Fibroblast of the aortic adventitia (primary cell): ENCODE data around the gene GCHFR. TPM values are rescaled to one million over a fixed set of nuclear protein-coding genes. Genes with fewer than 3 reads are reported as not detected.

ENCODE experiments used
- DNase-seq: peaks from one replicate; pipeline ENCODE4 v3.0.0-alpha.2; 2010; ENCODE audit warnings: low read depth
- H3K4me3 ChIP-seq: 2 replicates; pipeline ENCODE4 v1.5.1; 2011; ENCODE audit warnings: low read depth, mild to moderate bottlenecking, control low read depth, low read length, moderate library complexity
- CTCF ChIP-seq: IDR thresholded peaks from 2 replicates; pipeline ENCODE4 v1.5.1; 2011; ENCODE audit warnings: mild to moderate bottlenecking, low read length, control low read depth, inconsistent platforms; ENCODE audit not compliant: insufficient read depth
- total RNA-seq: library from RNA; depleted of rRNA; stranded (reverse); fragments of >200 nt; gene quantifications from 2 replicates; pipeline ENCODE4 v1.2.3, GENCODE V29; 2012; ENCODE audit warnings: low replicate concordance

GCHFR gene
- total RNA-seq = 0.82 and 2.0 TPM in 2 replicates

GRCh38 chr15:40763801-40764628 lies at the start of gene GCHFR:
GCHFR (plus strand) TSS chr15:40764068; CDS start chr15:40764181, 113 bp downstream.
- DNase-seq = peak; percentile 39
- peak; percentile 22 for TF ChIP-seq CTCF
- H3K4me3 ChIP-seq = peak within 1 kb of the TSS; percentile 61

- no peak for DNase-seq
- TF ChIP-seq CTCF = no peak
- no peak overlapping the region for H3K4me3 ChIP-seq
Measured at GRCh38 chr15:40714144-40714543, 49.7 kb upstream of the GCHFR start.

- H3K4me3 ChIP-seq = no peak overlapping the region
- no peak for DNase-seq
- no peak for TF ChIP-seq CTCF
Measured at GRCh38 chr15:40716165-40716564, 47.7 kb upstream of the GCHFR start.

- H3K4me3 ChIP-seq = no peak overlapping the region
- peak; percentile 51 for DNase-seq
- no peak for TF ChIP-seq CTCF
Measured at GRCh38 chr15:40721701-40722100, 42.2 kb upstream of the GCHFR start.

GRCh38 chr15:40722354-40722753 lies 41.5 kb upstream of the GCHFR start:
- DNase-seq = no peak
- no peak for TF ChIP-seq CTCF
- H3K4me3 ChIP-seq = no peak overlapping the region

GRCh38 chr15:40722934-40723333 lies 40.9 kb upstream of the GCHFR start:
- no peak overlapping the region for H3K4me3 ChIP-seq
- no peak for DNase-seq
- no peak for TF ChIP-seq CTCF
